HPDE6-E6E7 (cell line): ENCODE results near the gene TIMM8B.
A peak's percentile ranks its signal among the peaks of the same experiment; 100 is the strongest.
"Not testable (repeated sequence)": the region's sequence is repeated elsewhere in the genome, so short reads cannot be mapped to it uniquely, and the experiment has no call there.

Experiments
- DNase-seq: peaks from one replicate; pipeline ENCODE4 v3.0.0; 2011; ENCODE audit warnings: missing footprints; ENCODE audit errors: extremely low spot score

The TIMM8B gene

GRCh38 chr11:112082729-112083128 lies 3.8 kb downstream of the TIMM8B start:
- no peak for DNase-seq

GRCh38 chr11:112073941-112074811 lies 12.4 kb downstream of the TIMM8B start, which contains the start of the genes NKAPD1 and PIH1D2:
Gene NKAPD1, plus strand, starts transcription at chr11:112074299. Its CDS starts 1,276 bp downstream, at chr11:112075575.
Gene PIH1D2, minus strand, starts transcription at chr11:112074017. Its CDS starts 843 bp downstream, at chr11:112073174.
- DNase-seq = peak; percentile 79

DNA sequence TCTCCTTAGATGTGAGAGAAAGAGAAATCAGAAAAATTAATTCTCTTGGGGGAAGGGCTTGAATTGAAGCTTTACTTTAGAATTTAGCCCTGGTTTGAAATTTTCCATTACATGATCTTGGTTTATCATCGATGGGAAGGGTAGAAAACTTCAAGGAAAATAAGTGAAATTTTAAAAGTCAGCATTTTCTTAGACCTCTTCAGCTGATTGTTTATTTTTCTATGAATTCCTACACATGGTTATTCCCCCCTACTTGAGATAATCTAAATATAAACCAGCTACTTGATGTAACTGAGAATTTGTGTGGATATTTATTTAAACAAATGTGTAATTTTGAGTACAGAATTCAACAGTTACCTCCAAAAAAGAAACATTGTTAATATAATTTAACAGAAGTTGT lies 23.6 kb downstream of the TIMM8B start:
- no peak for DNase-seq

DNA sequence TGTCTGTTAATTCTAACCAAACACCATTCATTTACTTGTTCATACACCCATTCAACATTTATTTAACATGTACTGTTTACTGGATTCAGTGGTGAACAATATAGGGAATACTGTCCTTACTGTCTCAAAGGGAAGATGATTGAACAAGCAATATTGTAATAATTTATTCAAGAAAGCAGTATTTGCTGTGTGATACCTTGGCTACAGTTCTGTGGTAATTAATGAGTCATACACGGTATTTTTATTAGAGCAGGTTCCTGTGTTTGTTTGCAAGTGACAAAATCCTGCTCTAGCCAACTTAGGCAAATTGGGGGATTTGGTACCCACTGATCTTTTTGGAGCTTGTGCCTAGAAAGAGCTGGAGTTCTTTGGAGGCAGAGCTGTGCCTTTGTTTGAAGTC lies 28.5 kb downstream of the TIMM8B start:
- no peak for DNase-seq

GRCh38 chr11:112057170-112057569 lies 29.4 kb downstream of the TIMM8B start:
- DNase-seq = no peak

- no peak for DNase-seq
Measured at GRCh38 chr11:112051768-112052167, 34.8 kb downstream of the TIMM8B start.

DNA sequence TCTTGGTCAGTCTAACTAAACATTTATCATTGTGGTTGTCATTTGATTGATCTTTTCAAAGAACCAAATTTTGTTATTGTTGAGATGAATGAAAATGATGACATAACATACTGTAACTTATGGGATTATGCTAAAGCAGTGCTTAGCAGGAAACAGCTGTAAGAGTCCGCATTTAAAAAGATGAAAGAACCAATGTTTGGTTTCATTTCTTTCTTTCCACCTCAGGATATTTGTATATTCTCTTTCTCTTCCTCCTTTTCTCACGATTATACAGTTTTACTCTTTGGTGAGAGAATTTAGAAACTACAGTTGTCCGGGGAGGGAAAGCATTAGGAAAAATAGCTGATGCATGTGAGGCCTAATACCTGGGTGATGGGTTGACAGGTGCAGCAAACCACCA lies 35.8 kb downstream of the TIMM8B start:
- DNase-seq = no peak

- DNase-seq = no peak
Measured at GRCh38 chr11:112049777-112050176, 36.8 kb downstream of the TIMM8B start.

DNA sequence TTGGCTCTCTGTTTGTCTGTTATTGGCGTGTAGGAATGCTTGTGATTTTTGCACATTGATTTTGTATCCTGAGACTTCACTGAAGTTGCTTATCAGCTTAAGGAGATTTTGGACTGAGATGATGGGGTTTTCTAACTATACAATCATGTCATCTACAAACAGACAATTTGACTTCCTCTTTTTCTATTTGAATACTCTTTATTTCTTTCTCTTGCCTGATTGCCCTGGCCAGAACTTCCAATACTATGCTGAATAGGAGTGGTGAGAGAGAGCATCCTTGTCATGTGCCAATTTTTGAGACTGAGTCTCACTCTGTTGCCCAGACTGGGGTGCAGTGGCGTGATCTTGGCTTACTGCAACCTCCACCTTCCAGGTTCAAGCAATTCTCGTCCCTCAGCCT lies 38.3 kb downstream of the TIMM8B start:
- DNase-seq = not testable (repeated sequence)

GRCh38 chr11:112046647-112047046 lies 39.9 kb downstream of the TIMM8B start:
- DNase-seq = not testable (repeated sequence)

GRCh38 chr11:112044961-112045360 lies 41.6 kb downstream of the TIMM8B start:
- no peak for DNase-seq

GRCh38 chr11:112042961-112043304 lies 43.6 kb downstream of the TIMM8B start:
- DNase-seq = no peak

DNA sequence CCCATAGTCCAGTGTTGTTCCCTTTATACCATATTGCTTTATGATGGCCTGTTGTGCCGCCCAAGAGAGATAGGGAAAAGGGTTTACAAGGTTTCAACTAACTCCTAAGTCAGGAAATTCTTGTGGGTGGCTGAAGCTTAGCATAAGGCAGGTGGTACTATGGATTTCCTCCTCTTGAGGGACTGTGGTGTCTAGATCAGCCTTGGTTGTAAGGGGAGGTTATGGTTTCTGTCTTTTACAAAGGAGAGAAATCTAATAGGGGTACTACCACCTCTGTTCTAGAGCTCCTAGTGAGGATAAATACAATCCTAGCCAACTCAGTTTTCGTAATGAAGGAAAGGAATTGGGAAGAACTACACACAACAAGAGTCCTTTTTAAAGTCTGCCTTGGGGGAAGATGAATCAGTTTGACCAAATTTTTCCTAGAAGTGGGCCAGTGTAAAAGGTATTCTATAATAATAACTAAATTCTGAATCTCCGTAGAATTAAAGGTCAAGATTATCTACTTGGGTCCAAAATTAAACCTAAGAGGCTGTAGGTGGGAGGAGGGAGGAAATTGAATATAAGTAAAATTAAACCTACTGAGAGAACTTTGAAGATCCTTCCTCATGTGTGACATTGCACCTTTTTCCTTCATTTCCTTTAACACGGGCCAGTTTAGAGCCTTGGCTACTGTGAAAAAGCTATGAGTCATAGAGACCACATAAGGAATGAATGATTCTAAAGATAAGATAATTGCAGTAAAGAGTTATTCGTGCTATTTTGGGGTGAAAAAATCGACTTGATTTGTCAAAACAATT lies 44.2 kb downstream of the TIMM8B start:
- no peak for DNase-seq

- no peak for DNase-seq
Measured at GRCh38 chr11:112037527-112037926, 49.0 kb downstream of the TIMM8B start.
